Parathyroid adenoma (tissue), 2 donors: Measurements from ENCODE around the gene VAT1.
"Not testable (repeated sequence)": the region's sequence is repeated elsewhere in the genome, so short reads cannot be mapped to it uniquely, and the experiment has no call there.

ENCODE experiments used
- H2AFZ ChIP-seq: fragments of 300-600 bp; sonication (generic); one replicate; pipeline ENCODE4 v1.7.0; 2017; ENCODE audit warnings: antibody characterized with exemption, mild to moderate bottlenecking
- H3K27ac ChIP-seq: fragments of 300-600 bp; sonication (generic); one replicate; pipeline ENCODE4 v1.7.0; 2017
- H3K27me3 ChIP-seq: fragments of 300-600 bp; sonication (generic); one replicate; pipeline ENCODE4 v1.7.0; 2017; ENCODE audit warnings: low read length; ENCODE audit not compliant: control insufficient read depth, insufficient read depth
- H3K36me3 ChIP-seq: fragments of 300-600 bp; sonication (generic); one replicate; pipeline ENCODE4 v1.7.0; 2017; ENCODE audit warnings: low read length; ENCODE audit not compliant: control insufficient read depth, insufficient read depth
- H3K4me1 ChIP-seq: fragments of 300-600 bp; sonication (generic); one replicate; pipeline ENCODE4 v1.7.0; 2017; ENCODE audit warnings: control low read depth
- H3K4me2 ChIP-seq: fragments of 300-600 bp; sonication (generic); one replicate; pipeline ENCODE4 v1.7.0; 2017; ENCODE audit warnings: low read length
- H3K4me3 ChIP-seq: fragments of 300-600 bp; sonication (generic); one replicate; pipeline ENCODE4 v1.7.0; 2017; ENCODE audit warnings: low read depth, low read length
- H3K79me2 ChIP-seq: fragments of 300-600 bp; sonication (generic); one replicate; pipeline ENCODE4 v1.7.0; 2017; ENCODE audit warnings: control low read depth
- H3K9ac ChIP-seq: fragments of 300-600 bp; sonication (generic); one replicate; pipeline ENCODE4 v1.7.0; 2017; ENCODE audit warnings: mild to moderate bottlenecking
- H3K9me3 ChIP-seq: fragments of 300-600 bp; sonication (generic); one replicate; pipeline ENCODE4 v1.7.0; 2017; ENCODE audit warnings: low read length; ENCODE audit not compliant: control insufficient read depth
- TF ChIP-seq, protein P1 (sequence below): fragments of 300-600 bp; sonication (generic); IDR thresholded peaks from one replicate; pipeline ENCODE4 v1.7.0; 2017; ENCODE audit warnings: antibody characterized with exemption, mild to moderate bottlenecking
- donor health status: primary hyperparathyroidism.

The VAT1 gene

DNA sequence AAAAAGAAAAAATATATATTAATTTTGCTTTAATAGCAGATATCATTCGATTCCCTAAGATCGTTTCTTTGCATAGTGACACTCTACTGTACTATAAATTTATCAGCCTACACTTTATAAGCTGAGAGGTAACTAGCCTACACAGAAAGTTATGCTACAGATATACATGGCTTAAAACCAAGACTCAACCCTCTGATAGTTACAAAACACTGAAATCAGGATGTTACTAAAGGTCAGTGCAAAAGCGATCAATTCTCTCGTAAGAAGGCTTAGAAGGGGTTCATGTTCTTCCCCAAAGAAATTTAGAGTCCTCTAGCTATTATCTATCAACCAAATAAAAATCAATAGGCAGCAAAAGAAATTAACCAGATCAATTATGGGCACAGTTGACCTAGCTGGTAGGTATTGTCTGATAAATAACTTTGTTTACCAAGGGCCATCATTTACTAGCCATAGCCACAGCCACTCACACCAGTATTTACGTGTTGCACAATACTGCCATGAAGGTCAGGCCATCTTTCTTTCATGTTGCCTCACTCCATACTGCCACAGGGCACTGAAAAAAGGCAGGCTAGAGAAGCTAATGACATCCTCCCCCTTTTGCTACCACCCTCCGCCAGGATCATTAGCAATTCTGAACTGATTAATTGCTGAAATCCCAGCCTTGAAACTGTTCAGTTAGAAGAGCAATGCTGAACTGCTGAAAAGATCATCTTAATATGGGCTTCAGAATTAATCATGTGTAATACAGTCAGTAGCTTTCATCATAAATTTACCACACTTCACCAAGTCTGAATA lies 46.6 kb upstream of the VAT1 start:
- no peak overlapping the region for H3K27ac ChIP-seq
- H3K4me3 ChIP-seq = no peak overlapping the region
- no peak overlapping the region for H3K9ac ChIP-seq
- H3K36me3 ChIP-seq = no peaks in the 10 kb centered on the region
- TF ChIP-seq, protein P1, sequence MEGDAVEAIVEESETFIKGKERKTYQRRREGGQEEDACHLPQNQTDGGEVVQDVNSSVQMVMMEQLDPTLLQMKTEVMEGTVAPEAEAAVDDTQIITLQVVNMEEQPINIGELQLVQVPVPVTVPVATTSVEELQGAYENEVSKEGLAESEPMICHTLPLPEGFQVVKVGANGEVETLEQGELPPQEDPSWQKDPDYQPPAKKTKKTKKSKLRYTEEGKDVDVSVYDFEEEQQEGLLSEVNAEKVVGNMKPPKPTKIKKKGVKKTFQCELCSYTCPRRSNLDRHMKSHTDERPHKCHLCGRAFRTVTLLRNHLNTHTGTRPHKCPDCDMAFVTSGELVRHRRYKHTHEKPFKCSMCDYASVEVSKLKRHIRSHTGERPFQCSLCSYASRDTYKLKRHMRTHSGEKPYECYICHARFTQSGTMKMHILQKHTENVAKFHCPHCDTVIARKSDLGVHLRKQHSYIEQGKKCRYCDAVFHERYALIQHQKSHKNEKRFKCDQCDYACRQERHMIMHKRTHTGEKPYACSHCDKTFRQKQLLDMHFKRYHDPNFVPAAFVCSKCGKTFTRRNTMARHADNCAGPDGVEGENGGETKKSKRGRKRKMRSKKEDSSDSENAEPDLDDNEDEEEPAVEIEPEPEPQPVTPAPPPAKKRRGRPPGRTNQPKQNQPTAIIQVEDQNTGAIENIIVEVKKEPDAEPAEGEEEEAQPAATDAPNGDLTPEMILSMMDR = no peak
- no peaks in the 10 kb centered on the region for H3K27me3 ChIP-seq
- H3K79me2 ChIP-seq = no peaks in the 10 kb centered on the region
- no peaks in the 10 kb centered on the region for H3K4me1 ChIP-seq
- H3K4me2 ChIP-seq = no peak overlapping the region
- no peaks in the 10 kb centered on the region for H3K9me3 ChIP-seq
- H2AFZ ChIP-seq = no peak overlapping the region

DNA sequence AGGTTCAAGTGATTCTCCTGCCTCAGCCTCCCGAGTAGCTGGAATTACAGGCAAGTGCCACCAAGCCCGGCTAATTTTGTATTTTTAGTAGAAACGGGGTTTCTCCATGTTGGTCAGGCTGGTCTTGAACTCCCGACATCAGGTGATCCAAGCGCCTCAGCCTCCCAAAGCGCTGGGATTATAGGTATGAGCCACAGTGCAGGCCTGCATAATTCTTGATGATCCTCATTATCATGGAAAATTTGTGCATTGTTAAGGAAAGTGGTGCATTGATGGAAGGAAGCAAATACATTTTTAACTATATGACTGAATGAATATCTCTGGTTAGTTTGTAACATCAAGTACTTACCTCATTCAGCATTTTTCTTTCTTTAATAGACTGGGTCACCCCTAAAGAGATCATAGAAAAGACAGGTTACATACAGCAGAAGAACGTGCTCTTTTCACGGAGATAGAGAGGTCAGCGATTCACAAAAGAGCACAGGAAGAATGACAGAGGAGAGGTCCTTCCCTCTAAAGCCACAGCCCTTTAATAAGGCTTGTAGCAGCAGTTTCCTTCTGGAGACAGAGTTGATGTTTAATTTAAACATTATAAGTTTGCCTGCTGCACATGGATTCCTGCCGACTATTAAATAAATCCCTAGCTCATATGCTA lies 40.9 kb upstream of the VAT1 start:
- H3K27ac ChIP-seq = no peak overlapping the region
- H3K9me3 ChIP-seq = no peaks in the 10 kb centered on the region
- H3K4me3 ChIP-seq = no peak overlapping the region
- no peak overlapping the region for H2AFZ ChIP-seq
- no peaks in the 10 kb centered on the region for H3K79me2 ChIP-seq
- TF ChIP-seq, protein P1 = no peak
- no peak overlapping the region for H3K9ac ChIP-seq
- no peaks in the 10 kb centered on the region for H3K27me3 ChIP-seq
- H3K36me3 ChIP-seq = no peaks in the 10 kb centered on the region
- H3K4me2 ChIP-seq = no peak overlapping the region
- no peaks in the 10 kb centered on the region for H3K4me1 ChIP-seq

DNA sequence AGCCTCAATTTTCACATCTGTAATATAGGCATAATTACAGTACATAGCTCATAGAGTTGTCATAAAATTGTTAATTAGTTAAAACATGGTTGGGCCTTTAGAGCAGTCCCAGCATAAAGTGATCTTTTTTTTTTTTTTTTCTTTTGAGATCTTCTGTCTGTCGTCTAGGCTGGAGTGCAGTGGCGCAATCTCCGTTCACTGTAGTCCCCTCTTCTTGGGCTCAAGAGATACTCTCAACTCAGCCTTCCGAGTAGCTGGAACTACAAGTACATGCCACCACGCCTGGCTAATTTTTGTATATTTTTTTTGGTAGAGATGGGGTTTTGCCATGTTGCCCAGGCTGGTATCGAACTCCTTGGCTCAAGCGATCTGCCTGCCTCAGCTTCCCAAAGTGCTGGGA lies 33.9 kb upstream of the VAT1 start:
- H3K79me2 ChIP-seq = no peaks in the 10 kb centered on the region
- H3K27ac ChIP-seq = no peak overlapping the region
- no peak overlapping the region for H3K4me3 ChIP-seq
- no peaks in the 10 kb centered on the region for H3K36me3 ChIP-seq
- H3K9me3 ChIP-seq = no peaks in the 10 kb centered on the region
- no peak overlapping the region for H2AFZ ChIP-seq
- H3K9ac ChIP-seq = no peak overlapping the region
- H3K27me3 ChIP-seq = no peaks in the 10 kb centered on the region
- TF ChIP-seq, protein P1 = no peak
- H3K4me1 ChIP-seq = no peaks in the 10 kb centered on the region
- H3K4me2 ChIP-seq = no peak overlapping the region

DNA sequence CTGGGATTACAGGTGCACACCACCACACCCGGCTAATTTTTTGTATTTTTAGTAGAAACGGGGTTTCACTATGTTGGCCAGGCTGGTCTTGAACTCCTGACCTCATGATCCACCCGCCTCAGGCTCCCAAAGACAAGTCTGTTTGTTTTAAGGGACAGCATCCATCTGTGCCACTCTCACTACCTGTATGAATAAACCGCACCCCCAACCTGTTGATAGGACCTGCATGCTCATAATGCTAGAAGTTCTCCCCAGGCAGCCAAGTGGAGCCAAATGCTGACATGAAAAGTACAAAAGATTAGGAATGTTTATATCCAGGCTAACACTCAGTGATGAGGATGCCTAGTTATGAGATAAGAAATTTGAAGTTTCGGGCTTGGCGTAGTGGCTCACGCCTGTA lies 30.8 kb upstream of the VAT1 start:
- not testable (repeated sequence) for H3K9me3 ChIP-seq, H3K9ac ChIP-seq, H3K27me3 ChIP-seq, H3K79me2 ChIP-seq, H3K4me2 ChIP-seq, H2AFZ ChIP-seq, H3K27ac ChIP-seq, H3K4me3 ChIP-seq, H3K36me3 ChIP-seq, H3K4me1 ChIP-seq

DNA sequence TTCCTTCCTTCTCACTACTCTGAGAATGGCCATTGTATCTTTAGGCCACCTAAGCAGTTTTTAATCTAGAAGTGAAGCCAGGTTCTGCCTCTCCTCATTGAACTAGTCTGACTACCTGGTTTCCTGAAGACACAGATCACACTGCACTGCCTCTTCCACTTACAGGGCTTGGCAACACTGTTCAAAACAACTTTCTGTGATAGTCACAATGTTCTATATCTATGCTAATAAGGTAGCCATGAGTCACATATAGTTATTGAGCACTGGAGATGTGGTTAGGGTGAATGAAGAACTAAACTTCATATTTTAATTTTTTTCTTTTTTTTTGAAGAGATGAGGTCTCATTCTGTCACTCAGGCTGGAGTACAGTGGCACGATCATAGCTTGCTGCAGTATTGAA lies 29.8 kb upstream of the VAT1 start:
- Histone ChIP-seq H3K4me3 (no peak overlapping the region), H2AFZ (no peak overlapping the region), H3K27ac (no peak overlapping the region), H3K9me3 (no peaks in the 10 kb centered on the region), H3K4me1 (no peaks in the 10 kb centered on the region), H3K27me3 (no peaks in the 10 kb centered on the region), H3K36me3 (no peaks in the 10 kb centered on the region), H3K9ac (no peak overlapping the region), H3K4me2 (no peak overlapping the region), H3K79me2 (no peaks in the 10 kb centered on the region)
- TF ChIP-seq, protein P1 = no peak
